Stomach (tissue), 4 donors: ENCODE measurements around the gene R3HDM2.

Experiments used
- CTCF ChIP-seq, 7 experiments: fragments of 450-650 bp in 4 of 7; fragments of 200-600 bp in 3 of 7; sonication (generic) in 3 of 7; IDR thresholded peaks; one replicate each; pipeline ENCODE4 v1.5.1; 2016 to 2019; ENCODE audit warnings: antibody characterized with exemption in 7 of 7, control low read depth in 2 of 7, mild to moderate bottlenecking in 1 of 7
- EP300 ChIP-seq: sonication (generic); formaldehyde crosslinking; IDR thresholded peaks from one replicate; pipeline ENCODE4 v1.6.1; 2017; ENCODE audit warnings: antibody characterized with exemption
- POLR2A ChIP-seq, 4 donors: fragments of 450-650 bp; IDR thresholded peaks; one replicate each; pipeline ENCODE4 v1.6.1; 2016; ENCODE audit warnings: antibody characterized with exemption in 4 of 4, control low read depth in 2 of 4, mild to moderate bottlenecking in 1 of 4, moderate library complexity in 1 of 4
- POLR2AphosphoS5 ChIP-seq, 3 donors: sonication (generic); formaldehyde crosslinking; IDR thresholded peaks; one replicate each; pipeline ENCODE4 v1.6.1; 2016; ENCODE audit warnings: antibody characterized with exemption in 3 of 3

GRCh38 chr12:57455374-57456144, 24.7 kb upstream of the R3HDM2 start:
- no peak for TF ChIP-seq CTCF (IDR thresholded peaks at IDR 0.05)
- no peak for TF ChIP-seq POLR2A (IDR thresholded peaks at IDR 0.05)
- no peak for TF ChIP-seq EP300
- no peak for TF ChIP-seq POLR2AphosphoS5 (IDR thresholded peaks at IDR 0.05)
